NCI-H82 (cell line): ENCODE results near the gene IDE.
"Not testable (repeated sequence)": the region's sequence is repeated elsewhere in the genome, so short reads cannot be mapped to it uniquely, and the experiment has no call there.

Experiments
- DNase-seq: peaks from one replicate; lab custom pipeline; 2025; lab: John Stamatoyannopoulos, UW

Gene IDE

DNA sequence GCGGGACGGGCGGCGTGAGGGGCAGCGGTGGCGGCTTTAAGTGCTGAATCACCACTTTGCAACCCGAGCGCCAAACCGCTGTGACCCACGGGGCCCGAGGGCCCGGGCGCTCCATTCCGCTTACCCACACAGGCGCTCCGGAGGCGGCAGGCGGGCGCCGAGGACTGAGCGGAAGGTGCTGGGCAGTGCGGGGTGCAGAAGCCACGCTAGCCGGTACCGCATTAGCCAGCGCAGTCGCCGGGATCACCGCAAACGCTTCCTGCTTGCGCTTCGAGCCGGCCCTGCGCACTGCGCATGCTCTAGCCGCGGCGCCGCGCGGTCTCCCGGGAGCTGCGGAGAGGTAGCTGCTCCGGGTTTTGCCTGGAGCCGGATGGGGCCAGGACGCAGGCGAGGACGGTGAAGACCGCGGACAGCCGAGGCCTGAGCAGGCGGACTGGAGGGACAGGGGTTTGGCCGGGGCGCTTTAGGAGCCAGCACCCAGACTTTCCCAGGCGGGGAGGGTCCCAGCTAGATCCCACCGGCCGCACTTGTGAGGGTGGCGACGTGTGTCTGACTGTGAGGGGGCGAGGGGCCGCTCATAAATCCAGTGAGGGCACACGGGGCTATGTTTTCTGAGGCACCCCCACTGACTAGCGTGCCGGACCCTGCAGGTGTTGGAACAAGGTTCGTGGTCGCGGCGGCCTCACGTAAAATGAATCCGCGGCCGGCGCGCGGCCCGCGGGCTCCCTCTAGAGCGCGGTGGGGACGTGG lies at the start of gene IDE:
Gene IDE, minus strand, starts transcription at position 296 of the 750 bp plus-strand sequence. Its CDS starts 74 bp downstream, at position 222.
- DNase-seq = peak; percentile 86

DNA sequence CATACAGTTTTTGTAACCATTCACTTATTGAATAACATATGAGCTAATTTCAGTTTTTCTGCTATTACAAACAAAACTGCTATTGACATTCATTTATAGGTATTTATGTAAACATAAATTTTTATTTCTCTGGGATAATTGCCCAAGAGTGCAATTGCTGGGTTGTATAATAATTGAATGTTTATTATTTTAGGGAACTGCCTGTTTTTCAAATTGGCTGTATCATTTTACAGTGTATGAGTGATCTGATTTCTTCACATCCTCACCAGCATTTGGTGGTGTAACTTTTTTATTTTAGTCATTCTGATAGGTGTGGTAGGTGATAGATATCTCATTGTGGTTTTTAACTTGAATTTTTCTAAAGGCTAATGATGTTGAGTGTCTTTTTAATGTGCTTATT lies 45.5 kb upstream of the IDE start:
- DNase-seq = no peak

- DNase-seq = no peak
Observed at GRCh38 chr10:92615515-92615914, 41.6 kb upstream of the IDE start.

DNA sequence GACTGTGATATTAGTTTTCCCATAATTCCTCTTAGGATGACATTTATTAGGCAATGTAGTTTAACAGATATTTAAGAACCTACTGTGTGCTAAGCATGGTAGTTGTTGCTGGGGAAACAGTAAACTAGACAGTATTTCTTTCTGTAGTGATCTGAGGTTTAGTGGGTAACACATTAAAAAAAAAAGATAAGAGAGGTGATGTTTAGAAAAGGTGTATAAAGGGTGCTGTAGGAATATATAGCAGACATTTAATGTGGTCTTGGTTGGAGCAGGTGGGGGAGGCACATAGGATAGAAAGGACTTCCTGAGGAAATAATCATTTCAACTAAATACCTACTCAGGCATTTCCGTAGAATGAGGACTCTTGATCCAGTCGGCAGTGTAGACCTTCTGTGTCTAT lies 30.9 kb upstream of the IDE start:
- no peak for DNase-seq

DNA sequence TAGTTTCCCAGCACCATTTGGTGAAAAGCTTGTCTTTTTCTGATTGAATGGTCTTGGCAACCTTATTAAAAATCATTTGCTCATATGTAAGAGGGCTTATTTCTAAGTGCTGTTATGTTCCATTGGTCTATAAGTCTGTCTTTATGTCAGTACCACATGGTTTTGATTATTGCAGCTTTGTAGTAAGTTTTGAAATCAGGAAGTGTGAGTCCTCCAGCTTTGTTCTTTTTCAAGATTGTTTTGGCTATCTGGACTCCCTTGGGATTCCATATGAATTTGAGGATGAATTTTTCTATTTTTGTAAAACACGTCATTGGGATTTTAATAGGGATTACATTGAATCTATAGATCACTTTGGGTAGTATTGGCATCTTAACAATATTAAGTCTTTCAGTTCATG lies 24.4 kb upstream of the IDE start:
- DNase-seq = no peak

DNA sequence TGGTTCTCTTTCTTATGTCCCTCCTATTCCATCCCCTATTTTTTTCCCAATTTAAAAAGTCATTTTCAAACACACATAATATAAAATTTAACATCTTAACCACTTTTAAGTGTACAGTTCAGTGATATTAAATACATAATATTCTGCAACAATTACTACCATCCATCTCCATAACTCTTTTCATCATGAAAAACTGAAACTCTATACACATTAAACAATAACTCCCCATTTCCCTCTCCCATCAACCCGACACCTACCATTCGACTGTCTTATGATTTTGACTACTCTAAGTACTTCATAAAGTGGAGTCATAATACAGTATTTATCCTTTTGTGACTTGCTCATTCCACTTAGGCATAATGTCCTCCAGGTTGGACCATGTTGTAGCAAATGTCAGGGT lies 21.6 kb upstream of the IDE start:
- DNase-seq = no peak

DNA sequence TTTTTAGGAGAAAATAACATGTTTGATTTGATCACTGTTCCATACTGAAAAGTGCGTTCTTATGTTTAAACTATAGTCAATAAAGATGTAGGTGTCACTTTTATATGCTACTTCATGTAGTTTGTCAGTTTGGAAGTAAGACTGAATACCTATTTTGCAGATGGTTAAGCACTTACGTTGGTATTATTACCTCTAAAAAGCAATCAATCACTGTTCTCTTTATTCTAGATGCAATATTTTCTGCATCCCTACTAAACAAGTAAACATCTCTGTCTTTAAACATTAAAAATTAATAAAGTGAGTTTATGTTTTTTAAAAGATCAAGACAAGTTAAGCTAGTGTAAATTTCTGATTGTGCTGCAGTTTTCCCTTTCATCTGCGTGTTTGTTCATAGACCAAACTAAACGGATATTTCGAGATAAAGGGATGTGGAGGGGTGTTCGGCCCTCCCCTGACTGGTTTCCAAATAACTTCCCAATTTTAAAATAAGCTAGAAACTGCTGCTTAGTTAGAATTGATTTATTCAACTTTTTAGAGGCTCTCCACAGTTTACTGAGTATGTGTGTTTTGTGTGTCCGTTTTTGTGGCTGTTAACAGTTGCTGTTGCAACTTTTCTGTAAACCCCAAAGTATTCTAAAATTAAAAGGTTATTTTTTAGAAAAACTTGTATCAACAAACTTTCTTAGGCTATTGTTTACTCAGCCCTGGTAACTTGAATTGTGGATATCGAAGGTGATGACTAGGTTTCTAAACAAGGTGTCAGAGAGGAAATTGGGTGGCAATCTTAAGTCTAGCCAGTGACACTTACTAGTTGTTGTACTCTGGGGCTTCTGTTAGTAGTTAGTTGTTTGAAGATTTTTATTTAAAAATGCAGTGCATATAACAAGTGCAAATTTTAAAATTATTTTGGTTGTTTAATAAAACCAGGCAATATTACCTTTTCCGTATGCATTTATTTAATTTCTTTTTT lies 20.0 kb upstream of the IDE start:
- no peak for DNase-seq

DNA sequence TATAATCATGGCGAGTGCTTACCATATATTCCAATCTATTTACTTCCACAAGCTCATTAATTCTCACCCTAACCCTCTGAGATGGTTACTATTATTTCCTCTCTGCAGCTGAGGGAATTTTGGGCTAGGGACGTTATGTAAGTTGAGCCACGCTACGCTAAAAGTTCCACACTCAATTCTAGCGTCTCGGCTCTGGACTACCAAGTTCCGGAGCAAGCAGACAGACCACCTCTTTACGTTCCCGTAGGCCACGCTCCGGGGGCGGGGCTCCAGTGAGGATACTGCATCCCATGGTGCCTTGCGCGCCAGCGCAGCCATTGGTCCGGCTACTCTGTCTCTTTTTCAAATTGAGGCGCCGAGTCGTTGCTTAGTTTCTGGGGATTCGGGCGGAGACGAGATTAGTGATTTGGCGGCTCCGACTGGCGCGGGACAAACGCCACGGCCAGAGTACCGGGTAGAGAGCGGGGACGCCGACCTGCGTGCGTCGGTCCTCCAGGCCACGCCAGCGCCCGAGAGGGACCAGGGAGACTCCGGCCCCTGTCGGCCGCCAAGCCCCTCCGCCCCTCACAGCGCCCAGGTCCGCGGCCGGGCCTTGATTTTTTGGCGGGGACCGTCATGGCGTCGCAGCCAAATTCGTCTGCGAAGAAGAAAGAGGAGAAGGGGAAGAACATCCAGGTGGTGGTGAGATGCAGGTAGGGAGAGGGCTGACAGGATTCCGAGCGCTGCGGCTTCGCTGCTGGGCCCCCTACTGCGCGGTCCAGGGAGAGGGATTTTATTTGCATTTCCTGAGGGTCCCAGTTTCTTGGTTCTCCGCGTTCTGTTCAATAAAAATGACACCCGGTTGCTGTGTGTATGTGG lies 19.1 kb upstream of the IDE start, which contains the start of gene KIF11:
Gene KIF11, plus strand, starts transcription at position 370 of the 858 bp plus-strand sequence. Its CDS starts 246 bp downstream, at position 616.
- peak; percentile 98 for DNase-seq

- DNase-seq = peak; percentile 85
Observed at GRCh38 chr10:92591550-92592022, 17.7 kb upstream of the IDE start.

DNA sequence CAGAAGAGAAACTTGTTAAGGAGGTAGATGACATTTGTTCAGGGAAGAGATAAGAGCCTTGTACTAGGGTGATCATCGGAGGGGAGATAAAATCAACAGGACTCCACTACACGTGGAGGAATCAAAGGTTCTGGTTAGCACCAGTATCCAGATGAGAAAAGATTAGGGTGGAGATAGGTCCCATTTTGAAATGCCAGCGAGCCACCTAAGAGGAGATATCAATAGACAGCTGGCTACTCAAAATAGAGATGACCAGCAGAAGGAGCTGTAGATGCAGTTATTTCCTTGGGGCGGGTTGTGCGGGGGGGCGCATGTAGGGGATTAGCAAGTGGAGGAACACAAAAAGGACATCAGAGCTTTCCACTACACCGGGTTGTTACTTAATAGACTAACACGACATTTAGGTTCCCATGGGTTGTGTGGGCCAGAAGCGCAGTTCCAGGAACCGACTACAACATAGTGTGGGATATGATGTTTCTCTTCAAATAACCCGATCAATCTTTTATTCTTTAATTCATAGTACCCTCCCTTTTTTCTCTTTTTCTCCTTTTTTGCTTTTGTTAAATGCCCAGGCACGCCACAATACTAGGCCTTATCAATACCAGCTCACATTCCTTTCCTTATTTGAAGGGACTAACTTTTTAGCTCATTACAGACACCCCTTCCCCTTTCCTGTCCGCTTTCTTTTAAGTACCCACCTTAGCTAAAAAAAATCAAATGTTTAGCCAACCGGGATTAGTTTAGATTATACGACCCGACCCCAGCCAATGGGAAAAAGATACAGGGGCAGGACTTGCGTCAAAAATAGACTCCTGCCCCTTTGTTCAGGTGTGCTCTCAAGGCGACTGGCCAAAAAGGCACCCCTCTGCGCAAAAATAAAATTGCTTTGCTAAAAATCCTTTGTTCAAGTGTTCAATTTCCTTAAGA lies 17.0 kb upstream of the IDE start:
- peak; percentile 86 for DNase-seq

DNA sequence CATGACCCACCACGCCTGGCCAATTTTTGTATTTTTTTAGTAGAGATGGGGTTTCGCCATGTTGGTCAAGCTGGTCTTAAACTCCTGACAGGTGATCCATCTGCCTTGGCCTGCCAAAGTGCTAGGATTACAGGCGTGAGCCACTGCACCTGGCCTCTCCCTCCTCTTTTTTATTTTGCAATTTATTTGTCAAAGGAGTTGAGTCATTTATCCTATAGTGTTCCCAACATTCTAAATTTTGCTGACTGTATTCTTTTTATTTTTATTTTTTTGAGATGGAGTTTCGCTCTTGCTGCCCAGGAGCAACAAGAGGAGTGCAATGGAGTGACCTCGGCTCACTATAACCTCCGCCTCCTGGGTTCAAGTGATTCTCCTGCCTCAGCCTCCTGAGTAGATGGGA lies 8.5 kb upstream of the IDE start:
- not testable (repeated sequence) for DNase-seq

- DNase-seq = no peak
Observed at GRCh38 chr10:92575961-92576360, 2.1 kb upstream of the IDE start.

- peak; percentile 60 for DNase-seq
Observed at GRCh38 chr10:92574548-92575261, 812 bp upstream of the IDE start.

DNA sequence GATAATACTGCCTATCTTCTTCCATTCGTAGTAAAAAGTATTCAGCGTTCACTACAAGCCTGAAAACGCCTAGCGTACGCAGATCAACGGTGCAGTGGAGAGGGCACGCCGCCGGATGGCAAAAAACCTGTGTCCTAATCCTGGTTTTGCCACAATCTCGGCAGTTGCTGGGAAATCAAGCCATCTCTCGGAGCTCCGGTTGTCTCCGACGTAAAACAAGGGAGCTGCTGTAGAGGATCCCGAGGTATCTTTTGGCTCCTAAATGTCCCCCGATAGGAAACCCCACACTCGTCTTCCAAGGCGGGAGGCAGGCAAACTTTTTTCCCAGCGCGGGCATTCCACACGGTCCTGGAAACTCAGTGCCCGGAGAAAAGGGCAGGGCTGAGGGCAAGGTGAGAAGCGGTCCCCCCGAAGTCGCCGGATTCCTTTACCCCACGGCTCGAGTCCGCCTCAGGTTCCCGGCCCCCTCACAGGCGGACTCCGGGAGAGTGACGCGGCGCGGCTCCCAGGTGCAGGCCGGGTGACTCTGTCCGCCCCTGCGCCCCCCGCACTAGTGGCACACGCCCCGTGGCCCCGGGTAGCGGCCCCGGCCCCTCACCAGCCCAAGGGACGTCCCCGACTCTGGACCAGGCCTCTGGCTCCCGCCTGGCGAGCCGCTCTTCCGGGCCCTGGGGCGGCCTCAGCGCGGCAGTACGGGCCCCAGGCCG lies 649 bp downstream of the IDE start:
- peak; percentile 56 for DNase-seq

GRCh38 chr10:92572362-92573090 lies 1.4 kb downstream of the IDE start:
- peak; percentile 55 for DNase-seq

- no peak for DNase-seq
Observed at GRCh38 chr10:92571649-92572048, 2.2 kb downstream of the IDE start.

DNA sequence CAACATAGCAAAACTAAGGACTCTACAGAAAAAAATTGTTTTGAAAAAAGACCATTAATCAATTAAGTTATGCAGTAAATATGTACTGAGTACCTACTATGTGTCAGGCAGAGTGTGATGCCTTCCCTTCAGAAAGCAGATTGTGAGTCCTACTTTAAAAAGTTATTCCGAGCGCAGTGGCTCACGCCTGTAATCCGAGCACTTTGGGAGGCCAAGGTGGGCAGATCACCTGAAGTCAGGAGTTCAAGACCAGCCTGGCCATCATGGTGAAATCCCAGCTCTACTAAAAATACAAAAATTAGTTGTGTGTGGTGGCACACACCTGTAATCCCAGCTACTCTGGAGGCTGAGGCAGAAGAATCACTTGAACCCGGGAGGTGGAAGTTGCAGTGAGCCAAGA lies 4.2 kb downstream of the IDE start:
- DNase-seq = not testable (repeated sequence)

DNA sequence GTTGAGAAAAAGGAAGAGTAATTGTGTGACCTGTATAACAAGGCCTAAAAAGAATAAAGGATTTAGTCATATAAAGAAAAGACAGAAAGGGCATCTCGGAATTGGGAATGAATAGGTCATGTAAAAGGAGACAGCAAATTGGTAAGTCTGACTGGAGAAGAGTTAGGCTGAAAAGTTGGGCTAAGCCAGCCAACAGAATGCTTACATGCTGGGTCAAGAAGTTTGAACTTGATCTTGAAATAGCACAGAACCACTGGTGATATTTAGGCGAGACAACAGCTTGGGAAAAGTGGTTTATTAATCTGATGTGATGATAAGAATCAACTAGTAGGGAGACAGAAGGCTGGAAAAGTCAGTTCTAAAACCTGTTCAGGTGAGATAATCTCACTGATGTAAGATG lies 4.8 kb downstream of the IDE start:
- no peak for DNase-seq
